Stimulated activated CD4-positive, alpha-beta T cell treated with anti-CD3 and anti-CD28 coated beads, Interleukin-4, amount 100 ng/mL, for 24 hours (primary cell): Measurements from ENCODE around the gene TK1.

Experiments
- DNase-seq: peaks from one replicate; pipeline ENCODE4 v3.0.0-alpha.2; 2020

TK1 gene

DNA sequence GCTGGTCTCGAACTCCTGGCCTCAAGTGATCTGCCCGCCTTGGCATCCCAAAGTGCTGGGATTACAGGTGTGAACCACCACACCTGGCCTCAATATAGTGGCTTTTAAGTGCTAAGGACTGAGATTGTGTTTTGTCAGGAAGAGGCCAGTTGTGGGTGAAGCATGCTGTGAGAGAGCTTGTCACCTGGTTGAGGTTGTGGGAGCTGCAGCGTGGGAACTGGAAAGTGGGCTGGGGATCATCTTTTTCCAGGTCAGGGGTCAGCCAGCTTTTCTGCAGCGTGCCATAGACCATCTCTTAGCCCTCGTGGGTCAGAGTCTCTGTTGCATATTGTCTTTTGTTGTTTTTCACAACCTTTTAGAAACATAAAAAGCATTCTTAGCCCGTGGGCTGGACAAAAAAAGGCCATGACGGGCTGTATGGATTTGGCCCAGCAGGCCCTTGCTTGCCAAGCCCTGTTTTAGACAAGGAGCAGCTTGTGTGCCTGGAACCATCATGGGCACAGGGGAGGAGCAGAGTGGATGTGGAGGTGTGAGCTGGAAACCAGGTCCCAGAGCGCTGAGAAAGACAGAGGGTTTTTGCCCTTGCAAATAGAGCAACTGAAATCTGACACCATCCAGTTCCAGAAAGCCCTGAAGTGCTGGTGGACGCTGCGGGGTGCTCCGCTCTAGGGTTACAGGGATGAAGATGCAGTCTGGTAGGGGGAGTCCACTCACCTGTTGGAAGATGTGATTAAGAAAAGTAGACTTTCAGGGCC is 32.7 kb upstream of the TK1 start:
- DNase-seq = no peak

DNA sequence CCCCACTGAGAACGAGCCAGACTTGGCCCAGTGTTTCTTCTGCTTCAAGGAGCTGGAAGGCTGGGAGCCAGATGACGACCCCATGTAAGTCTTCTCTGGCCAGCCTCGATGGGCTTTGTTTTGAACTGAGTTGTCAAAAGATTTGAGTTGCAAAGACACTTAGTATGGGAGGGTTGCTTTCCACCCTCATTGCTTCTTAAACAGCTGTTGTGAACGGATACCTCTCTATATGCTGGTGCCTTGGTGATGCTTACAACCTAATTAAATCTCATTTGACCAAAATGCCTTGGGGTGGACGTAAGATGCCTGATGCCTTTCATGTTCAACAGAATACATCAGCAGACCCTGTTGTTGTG is 27.8 kb upstream of the TK1 start:
- DNase-seq = no peak

DNA sequence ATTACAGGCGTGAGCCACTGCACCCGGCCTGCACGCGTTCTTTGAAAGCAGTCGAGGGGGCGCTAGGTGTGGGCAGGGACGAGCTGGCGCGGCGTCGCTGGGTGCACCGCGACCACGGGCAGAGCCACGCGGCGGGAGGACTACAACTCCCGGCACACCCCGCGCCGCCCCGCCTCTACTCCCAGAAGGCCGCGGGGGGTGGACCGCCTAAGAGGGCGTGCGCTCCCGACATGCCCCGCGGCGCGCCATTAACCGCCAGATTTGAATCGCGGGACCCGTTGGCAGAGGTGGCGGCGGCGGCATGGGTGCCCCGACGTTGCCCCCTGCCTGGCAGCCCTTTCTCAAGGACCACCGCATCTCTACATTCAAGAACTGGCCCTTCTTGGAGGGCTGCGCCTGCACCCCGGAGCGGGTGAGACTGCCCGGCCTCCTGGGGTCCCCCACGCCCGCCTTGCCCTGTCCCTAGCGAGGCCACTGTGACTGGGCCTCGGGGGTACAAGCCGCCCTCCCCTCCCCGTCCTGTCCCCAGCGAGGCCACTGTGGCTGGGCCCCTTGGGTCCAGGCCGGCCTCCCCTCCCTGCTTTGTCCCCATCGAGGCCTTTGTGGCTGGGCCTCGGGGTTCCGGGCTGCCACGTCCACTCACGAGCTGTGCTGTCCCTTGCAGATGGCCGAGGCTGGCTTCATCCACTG is 27.3 kb upstream of the TK1 start, which contains the start of gene BIRC5:
Gene BIRC5 (plus strand): TSS at position 238 of the 690 bp plus-strand sequence. CDS start 64 bp downstream, at position 302.
- DNase-seq = peak; percentile 92

DNA sequence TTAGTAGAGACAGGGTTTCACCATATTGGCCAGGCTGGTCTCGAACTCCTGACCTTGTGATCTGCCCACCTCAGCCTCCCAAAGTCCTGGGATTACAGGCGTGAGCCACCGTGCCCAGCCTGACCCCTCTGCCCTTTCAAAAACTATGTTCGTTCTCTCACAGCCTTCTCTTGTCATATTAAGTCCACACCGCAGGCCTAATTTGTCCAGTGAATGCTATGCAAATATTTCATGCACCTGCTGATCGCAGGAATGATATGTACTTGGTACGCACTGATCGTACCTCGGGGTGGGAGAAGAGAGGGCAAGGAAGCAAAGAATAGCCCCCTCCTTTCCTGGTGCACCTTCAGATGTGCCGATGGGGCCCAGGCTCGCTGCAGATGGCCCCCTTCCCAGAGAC is 24.2 kb upstream of the TK1 start:
- no peak for DNase-seq

DNA sequence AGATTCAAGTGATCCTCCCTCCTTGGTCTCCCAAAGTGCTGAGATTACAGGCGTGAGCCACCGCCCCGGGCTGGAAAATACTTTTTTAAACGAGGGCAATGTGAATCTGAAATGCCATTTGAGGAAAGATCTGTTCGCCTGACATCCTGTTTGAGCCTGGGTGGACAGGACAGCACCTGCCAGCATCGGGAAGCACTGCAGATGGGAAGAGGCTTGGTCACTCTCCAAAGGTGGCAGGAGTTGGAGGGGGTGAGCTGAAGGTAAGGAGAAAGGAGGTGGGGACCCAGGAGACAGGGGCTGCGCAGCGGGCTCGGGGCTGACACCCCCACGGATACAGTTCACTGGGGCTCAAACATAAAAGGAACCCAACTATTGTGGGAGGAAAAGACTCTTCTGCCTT is 23.3 kb upstream of the TK1 start:
- no peak for DNase-seq

DNA sequence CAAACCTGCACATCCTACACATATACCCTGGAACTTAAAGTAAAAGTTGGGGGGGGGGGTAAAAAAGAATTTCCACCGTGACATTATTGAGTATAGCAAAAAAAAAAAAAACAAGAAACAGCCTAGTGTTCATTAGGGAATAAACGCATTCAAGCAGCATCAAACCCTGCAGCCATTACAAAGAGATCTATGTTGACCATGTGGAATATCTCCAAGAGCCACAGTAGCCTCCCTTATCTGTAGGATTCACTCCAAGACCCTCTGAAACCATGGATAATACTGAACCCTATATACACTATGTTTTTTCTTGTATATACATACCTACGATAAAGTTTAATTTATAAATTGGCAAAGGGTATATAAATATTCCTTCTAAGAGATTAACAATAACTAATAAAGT is 21.6 kb upstream of the TK1 start:
- no peak for DNase-seq

DNA sequence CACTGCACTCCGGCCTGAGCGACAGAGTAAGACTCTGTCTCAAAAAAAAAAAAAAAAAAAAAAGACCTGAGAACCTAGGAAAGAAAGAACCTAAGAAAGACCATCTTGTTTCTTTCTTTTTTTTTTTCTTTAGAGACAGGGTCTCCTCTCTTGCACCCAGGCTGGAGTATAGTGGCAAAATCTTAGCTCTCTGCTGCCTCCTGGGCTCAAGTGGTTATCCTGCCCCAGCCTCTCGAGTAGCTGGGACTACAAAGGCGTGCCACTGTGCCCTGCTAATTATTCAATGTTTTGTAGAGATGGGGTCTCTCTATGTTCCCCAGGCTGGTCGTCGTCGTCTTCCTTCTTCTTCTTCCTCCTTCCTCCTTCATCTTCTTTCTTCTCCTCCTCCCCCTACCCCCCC is 19.4 kb upstream of the TK1 start:
- DNase-seq = no peak

DNA sequence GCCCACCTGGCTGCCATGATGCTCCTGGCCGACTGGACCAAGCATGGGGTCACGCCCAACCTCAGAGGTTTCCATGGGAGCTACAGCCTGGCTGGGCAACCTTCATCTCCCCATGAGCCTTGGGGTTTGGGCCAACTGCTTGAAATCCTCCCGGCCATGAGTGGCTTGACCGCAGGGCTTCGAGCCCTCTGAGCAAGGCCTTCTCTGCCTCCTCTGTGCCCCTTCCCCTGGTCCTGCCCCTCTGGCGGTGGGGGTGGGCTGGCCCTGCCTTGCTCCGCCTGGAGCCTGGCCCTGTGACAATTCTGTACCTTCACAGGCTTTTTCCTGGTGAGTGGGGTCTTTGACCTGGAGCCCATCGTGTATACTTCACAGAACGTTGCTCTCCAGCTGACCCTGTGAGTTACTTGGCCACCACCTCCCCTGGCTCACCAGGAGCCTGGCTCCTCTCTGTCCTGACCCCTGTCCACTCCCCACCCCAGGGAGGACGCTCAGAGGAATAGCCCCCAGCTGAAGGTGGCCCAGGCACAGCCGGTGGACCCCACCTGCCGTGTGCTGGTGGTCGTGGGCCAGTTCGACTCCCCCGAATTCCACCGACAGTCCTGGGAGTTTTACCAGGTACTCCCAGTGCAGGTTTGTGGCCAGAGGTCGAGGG is 18.4 kb upstream of the TK1 start:
- no peak for DNase-seq

DNA sequence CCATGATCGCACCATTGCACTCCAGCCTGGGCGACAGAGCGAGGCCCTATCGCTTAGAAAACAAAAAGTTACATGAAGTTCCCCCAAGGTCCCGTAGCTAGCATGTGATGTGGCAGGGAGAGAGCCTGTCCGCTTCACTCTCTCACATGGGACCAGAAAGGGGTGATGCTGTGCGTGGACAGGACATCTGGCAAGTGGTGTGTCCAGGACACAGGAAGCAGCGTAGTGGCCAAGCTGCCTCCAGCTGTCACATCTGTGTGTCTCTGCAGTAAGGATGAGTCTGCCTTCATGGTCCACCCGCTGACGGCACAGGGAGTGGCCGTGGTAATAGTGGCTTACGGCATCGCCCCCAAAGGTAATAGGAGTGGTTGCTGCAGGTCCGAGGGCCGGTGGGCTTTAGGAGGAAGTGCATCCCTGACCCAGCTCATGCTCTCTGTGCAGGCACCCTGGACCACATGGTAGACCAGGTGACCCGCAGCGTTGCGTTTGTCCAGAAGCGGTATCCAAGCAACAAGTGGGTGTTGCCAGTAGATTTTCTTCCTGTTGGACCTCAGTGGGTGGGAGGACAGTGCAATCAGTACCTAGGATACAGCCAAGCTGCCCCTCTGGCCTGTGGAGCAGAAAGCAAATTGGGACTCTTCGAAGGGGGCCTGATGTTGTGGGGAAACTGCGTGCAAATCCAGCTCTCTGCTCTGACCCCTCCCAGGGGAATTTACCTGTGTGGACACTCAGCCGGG is 17.7 kb upstream of the TK1 start:
- DNase-seq = no peak

DNA sequence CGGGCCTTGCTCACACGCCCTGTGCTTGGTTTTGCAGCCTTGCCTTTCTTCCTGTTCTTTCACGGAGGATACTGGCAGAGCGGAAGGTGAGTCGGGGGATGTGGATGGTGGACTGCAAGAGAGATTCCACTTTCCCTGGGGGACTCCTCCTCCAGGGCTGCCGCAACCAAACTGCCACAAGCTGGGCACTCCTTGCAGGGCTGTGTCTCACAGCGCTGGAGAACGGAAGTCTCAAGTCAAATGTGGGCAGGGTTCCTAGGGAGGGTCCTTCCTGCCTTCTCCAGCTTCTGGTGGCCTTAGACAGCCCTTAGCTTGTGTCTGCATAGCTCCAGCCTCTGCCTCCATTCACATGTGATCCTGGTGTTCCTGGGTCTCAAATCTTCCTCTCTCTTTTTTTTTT is 15.8 kb upstream of the TK1 start:
- no peak for DNase-seq

DNA sequence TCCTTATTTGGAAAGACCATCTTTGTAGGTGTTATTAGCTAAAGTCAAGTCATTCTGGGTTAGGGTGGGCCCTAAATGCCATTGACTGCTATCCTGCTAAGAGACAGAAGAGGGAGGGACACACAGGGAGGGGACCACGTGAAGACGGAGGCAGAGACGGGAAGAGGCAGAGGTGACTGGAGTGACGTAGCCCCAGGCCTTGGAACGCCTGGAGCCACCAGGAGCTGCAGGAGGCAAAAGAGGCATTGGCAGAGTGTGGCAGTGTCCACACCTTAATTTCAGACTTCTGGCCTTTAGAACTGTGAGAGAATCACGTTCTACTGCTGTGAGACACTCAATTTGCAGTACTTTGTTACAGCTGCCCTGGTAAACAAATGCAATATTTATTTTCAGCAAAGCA is 13.6 kb upstream of the TK1 start:
- DNase-seq = no peak

DNA sequence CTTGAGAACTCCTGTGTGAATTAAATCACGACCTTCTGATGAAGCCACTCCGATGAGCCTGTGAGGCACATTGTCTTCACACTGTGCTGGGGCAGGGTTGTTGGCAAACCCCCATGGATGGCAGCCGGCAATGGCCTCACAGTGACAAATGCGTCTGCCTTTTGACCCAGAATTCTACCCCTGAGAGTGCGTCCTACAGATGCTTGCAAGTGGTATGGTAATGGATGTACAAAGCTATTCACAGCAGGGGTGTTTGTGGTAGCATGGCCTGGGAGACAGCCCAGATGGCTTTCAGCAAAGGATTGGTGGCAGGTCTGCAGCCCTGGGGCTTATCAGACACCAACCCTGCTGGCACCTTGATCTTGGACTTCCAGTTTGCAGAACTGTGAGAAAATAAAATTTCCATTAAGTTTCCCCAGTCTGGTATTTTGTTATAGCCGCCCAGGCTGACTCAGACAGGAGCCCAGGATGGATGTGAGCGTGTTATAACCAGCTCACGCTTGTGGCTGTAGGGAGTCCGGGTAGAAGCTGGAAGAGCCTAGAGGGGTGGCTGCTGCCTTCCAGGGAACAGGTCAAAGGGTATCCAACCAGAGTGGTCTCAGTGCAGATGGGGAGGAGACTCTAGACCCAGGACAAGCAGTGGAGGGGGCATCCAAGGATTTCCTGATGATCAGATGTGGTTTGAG is 10.4 kb upstream of the TK1 start:
- DNase-seq = no peak

DNA sequence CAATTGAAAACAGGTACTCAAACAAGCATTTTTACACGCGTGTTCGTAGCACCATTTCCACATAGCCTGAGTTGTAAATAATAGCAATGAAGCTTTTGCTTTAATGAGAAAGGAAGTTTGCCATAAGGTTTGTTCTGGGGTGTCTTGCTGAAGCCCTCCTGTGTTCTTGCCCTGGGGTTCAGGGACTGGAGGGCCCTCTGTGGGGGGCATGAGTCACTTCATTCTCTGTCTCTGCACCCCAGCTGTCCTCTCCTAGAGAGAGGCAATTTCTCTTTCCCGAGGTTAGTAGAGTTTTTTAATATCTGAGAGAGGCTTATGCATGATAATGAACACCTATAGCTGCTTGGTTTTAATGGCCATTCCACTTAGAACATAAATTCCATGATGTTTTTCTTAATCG is 9.9 kb upstream of the TK1 start:
- no peak for DNase-seq

DNA sequence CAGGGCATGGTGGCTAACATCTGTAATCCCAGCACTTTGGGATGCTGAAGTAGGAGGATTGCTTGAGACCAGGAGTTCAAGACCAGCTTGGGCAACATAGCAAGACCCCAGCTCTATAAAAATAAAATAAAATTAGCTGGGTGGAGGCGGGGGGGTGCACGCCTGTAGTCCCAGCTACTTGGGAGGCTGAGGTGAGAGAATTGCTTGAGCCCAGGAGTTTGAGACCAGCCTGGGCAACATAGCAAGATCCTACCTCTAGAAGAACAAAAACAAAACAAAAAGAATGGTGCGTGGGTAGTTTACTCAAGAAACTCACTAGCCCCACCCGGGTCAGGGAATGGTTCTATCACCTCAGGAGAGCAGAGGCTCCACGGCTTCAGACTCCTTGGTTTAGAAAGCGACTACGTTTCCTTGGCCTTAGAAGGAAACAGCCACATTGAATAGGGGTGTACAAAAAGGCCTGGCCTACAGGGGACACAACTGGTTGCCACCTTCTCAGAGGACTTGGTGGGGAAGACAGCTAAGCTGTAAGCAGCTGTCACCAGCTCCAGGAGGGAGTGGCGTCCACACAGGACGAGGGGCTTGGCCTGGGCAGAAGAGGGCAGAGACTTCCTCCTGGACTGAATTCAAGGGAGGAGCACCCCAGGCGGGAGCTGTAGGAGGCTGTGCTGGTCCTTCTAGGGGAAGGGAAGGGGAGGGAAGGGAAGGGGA is 716 bp downstream of the TK1 start:
- DNase-seq = no peak

DNA sequence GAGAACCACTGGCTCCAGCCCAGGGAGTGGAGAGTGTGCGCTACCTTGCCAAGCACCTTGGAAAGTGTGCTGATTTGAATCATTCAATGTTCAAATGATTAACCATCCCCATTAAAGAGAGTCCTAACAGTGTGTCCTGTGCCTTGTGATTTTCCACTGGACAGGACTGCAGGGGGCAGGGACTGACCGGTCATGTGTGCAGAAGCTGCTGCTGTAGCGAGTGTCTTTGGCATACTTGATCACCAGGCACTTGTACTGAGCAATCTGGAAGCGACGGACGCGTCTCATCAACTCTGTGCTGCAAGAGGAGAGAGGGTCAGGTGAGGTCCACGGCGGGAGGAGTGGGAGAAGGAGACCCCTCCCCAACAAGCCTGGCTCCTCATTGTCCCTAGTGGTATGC is 2.0 kb downstream of the TK1 start:
- DNase-seq = no peak

DNA sequence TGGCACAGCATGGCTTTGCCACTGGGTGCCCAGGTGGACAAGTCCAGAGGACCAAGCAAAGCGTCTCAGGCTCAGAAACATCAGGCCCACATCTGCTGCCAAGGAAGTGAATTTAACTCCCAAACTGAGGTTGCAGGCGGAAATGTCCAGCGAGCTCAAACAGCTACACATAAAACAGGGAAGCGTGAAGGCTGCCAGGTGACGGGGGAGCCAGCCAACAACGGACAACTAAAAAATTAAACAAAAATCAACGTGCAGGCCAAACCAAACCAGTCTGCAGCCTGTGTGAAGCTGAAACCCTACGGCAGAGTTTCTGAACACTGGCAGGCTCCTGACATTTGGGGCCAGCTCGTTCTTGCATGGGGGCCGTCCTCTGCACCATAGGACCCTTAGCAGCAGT is 2.5 kb downstream of the TK1 start:
- DNase-seq = no peak

DNA sequence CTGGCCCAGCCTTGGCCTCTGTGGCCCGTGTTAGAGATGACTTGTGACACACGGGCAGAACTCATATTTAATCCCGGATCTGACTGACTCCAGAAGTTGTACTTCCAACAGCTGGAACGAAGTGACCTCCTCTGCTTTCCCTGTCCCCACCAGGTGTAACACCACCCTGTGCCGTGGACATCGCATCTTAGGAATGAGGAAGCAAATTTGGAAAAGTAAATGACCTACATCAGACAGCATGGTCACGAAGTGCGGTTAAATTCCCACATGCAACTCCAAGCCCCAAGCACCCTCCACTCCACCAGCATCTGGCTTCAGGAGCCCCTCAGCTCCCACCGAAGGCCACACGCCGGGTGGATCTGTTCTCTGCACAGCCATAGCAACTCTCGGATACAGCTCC is 2.9 kb downstream of the TK1 start:
- no peak for DNase-seq

DNA sequence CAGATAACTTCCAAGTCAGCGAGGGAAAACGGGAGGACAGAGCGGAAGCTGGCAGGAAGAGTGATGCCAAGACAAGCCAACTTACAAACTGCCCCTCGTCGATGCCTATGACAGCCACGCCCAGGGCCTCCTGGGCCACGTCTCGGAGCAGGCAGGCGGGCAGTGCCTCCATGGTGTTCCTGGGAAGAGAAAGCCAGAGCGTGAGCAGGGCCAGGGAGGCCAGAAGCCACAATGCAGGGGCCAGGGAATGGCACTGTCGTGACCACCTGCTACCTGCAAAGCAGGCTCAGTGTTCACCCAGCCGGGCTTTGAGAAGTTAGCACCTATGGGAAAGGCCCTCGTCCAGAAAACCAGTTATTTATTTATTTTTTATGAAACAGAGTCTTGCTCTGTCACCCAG is 4.3 kb downstream of the TK1 start:
- no peak for DNase-seq

DNA sequence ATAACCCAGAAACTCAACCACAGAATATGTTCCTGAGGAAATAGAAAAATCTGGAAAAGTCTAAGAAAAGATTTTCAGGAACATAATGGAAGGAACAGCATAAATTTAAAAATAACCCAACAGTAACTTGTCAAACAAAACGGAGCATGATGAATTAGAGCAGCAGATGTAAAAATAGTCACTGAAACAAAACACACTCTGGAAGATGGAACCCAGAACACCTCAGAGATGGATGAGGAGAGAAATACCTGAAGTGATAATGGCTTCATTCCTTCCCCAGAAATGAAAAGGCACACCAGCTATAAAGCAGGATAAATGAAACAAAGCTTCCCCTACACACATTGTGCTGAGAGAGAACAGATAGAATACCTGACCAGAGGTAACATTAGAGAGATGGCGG is 6.3 kb downstream of the TK1 start:
- DNase-seq = no peak

DNA sequence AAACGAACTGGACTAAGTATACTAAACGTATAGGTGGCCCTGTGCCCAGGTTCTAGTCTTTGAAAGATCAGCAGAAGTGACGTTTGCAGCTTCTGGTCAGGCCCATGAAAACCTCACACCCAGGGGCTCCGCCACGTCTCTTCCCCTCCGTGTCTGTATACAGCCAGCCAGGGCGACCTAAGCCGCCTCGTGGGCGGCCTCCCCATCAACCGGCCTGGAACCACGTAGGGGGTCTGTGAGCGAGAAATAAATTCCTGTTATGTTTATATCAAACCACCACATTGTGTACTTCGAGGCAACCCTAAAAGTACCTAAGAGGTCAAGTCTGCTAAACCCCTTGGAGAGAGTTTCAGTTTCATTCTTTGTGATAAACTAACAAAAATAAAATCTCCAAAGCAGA is 6.8 kb downstream of the TK1 start:
- DNase-seq = no peak

DNA sequence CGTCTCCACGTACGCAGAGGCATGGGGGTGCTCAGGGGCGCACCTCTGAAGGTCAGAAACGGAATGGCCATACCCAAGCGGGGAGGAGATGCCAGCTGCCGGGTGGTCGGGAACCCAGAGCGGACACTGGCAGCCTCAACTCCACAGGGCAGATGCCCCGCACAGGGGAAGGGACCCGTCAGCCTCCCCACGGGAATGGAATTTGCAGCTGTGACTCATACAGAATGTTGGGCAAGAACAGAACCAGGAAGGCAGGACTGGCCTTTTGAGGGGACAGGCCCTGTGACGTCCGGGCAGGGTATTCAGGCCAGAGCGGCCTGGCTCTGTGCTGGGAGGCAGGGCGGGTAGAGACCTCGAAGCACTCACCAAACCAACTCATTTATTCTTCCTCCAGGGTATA is 7.5 kb downstream of the TK1 start:
- no peak for DNase-seq

DNA sequence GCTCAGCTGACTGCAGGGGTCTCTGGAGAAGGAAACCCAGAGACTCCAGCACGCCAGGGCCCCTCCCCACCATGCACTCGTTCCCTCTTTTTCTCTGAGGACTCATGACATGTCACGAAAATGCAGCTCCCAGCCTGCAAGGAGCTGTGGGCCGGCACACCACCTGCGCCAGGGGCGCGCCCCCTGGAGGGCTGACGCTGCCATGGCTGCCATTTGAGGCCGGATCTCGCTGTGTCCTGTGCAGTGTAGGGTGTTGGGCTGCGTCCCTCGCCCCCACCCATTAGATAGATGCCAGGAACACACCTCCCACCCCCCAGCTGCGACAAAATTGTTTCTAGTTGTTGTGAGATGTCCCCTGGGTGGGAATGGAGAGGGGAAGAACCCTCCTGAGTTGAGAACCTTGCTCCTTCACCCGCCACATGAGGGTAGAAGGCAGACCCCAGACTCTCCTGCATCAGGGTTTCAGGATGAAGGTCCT is 10.3 kb downstream of the TK1 start:
- peak; percentile 80 for DNase-seq
